Kidney (tissue), 14 donors: ENCODE data around the gene PRKD2. TPM values are rescaled to one million over a fixed set of nuclear protein-coding genes. Genes with fewer than 3 reads are reported as not detected.

ENCODE experiments used
- DNase-seq, 5 donors: peaks; one replicate each; pipeline ENCODE4 v3.0.0-alpha.2; 2013 to 2020
- FAIRE-seq: peaks from 2 replicates; lab custom pipeline; 2012; peaks lifted over from hg19 to GRCh38; lab: Jason Lieb, UNC
- H3K27ac ChIP-seq, 2 donors: one replicate each; pipeline ENCODE4 v1.7.0; 2013; ENCODE audit warnings: low read depth in 2 of 2, low read length in 2 of 2, inconsistent platforms in 1 of 2
- H3K27me3 ChIP-seq: one replicate; pipeline ENCODE4 v1.7.1; 2013; ENCODE audit warnings: low read length, inconsistent platforms; ENCODE audit not compliant: control insufficient read depth, insufficient read depth
- H3K36me3 ChIP-seq, 3 donors: one replicate each; pipeline versions ENCODE4 v1.7.0 to v1.7.1; 2013; ENCODE audit warnings: low read length in 3 of 3, control low read depth in 1 of 3, inconsistent platforms in 1 of 3; ENCODE audit not compliant: insufficient read depth in 3 of 3, control insufficient read depth in 2 of 3
- H3K4me1 ChIP-seq, 3 donors: one replicate each; pipeline versions ENCODE4 v1.7.0 to v1.7.1; 2013; ENCODE audit warnings: low read length in 3 of 3, inconsistent platforms in 1 of 3, low read depth in 1 of 3; ENCODE audit not compliant: control insufficient read depth in 2 of 3, insufficient read depth in 2 of 3
- H3K4me3 ChIP-seq, 3 donors: one replicate each; pipeline versions ENCODE4 v1.7.0 to v1.8.1; 2013; ENCODE audit warnings: low read length in 3 of 3, control low read depth in 1 of 3, inconsistent platforms in 1 of 3
- H3K9ac ChIP-seq, 3 donors: one replicate each; pipeline versions ENCODE4 v1.7.0 to v1.7.1; 2013; ENCODE audit warnings: low read length in 3 of 3, control low read depth in 1 of 3, inconsistent platforms in 1 of 3
- H3K9me3 ChIP-seq, 3 donors: one replicate each; pipeline versions ENCODE4 v1.7.0 to v1.7.1; 2013; ENCODE audit warnings: low read length in 3 of 3, control low read depth in 1 of 3, inconsistent platforms in 1 of 3; ENCODE audit not compliant: control insufficient read depth in 2 of 3, insufficient read depth in 1 of 3
- CTCF ChIP-seq: IDR thresholded peaks from 3 replicates; pipeline ENCODE4 v1.5.1; 2012; ENCODE audit warnings: mild to moderate bottlenecking, moderate library complexity, borderline replicate concordance; ENCODE audit not compliant: insufficient read depth; ENCODE audit errors: extremely low read depth
- intact Hi-C: fragments of 100-400 bp; cut with DNase I; formaldehyde crosslinking; loops from one replicate; pipeline ENCODE4 v1.11.1; 2022
- polyA plus RNA-seq: library from polyadenylated mRNA; stranded (reverse); fragments of 350-450 nt; fragmentation: Illumina TruSeq; extraction: RNeasy Lipid Tissue Mini Kit (QIAGEN cat#74804); gene quantifications from one replicate; pipeline ENCODE4 v1.2.3, GENCODE V29; 2014; ENCODE audit warnings: low read depth, low replicate concordance; ENCODE audit not compliant: insufficient read depth
- total RNA-seq: library from RNA; stranded (reverse); fragmentation: NEBNext Ultra II Directional; extraction: Animal tissue kit (Norgen Biotek cat#: 25700); gene quantifications from one replicate; pipeline ENCODE4 v1.2.1, GENCODE V29; 2021
- donor health status: control.
- donor health status: control.
- donor health status: control.
- donor health status: control.
- donor health status: control.
- donor health status: DM: yes; HTN: yes; CAD: no.
- donor health status: Normal renal cell carcinoma (clear cell type).

The PRKD2 gene
- total and polyA plus RNA-seq, 2 donors from 2014 or later, result 26.7 to 69.8 TPM

- H3K4me3 ChIP-seq, result no peak overlapping the region
- no peak overlapping the region for H3K9ac ChIP-seq
- peaks cover 0 to 61% (median 37%) of the 10 kb centered on the region in 3 donors for H3K36me3 ChIP-seq
- no peaks in the 10 kb centered on the region for H3K9me3 ChIP-seq
- DNase-seq, result peak in 1 of 5 donors; percentile 59
- H3K27me3 ChIP-seq, result no peaks in the 10 kb centered on the region
- no peak overlapping the region for H3K27ac ChIP-seq
- no peak for FAIRE-seq
- intact Hi-C loops, result no loop called here
- peaks cover 0 to 10% (median 0%) of the 10 kb centered on the region in 3 donors for H3K4me1 ChIP-seq
- no peak for TF ChIP-seq CTCF
These were observed 9.6 kb upstream of the PRKD2 start for GRCh38 chr19:46726551-46726950.

GRCh38 chr19:46725859-46726393, 9.0 kb upstream of the PRKD2 start:
- Histone ChIP-seq H3K9me3 (no peaks in the 10 kb centered on the region), H3K9ac (no peak overlapping the region), H3K36me3 (peaks cover 0 to 61% (median 34%) of the 10 kb centered on the region in 3 donors), H3K27me3 (no peaks in the 10 kb centered on the region), H3K4me3 (no peak overlapping the region), H3K27ac (no peak overlapping the region), H3K4me1 (peaks cover 0 to 7% (median 0%) of the 10 kb centered on the region in 3 donors)
- no peak for TF ChIP-seq CTCF
- intact Hi-C loops, result no loop called here
- FAIRE-seq (no peak), DNase-seq (peak in 1 of 5 donors; percentile 46)

GRCh38 chr19:46725036-46725820, 8.3 kb upstream of the PRKD2 start:
- H3K27ac ChIP-seq, result no peak overlapping the region
- DNase-seq (peak in 1 of 5 donors; percentile 68), FAIRE-seq (no peak)
- TF ChIP-seq CTCF, result no peak
- peaks cover 0 to 7% (median 0%) of the 10 kb centered on the region in 3 donors for H3K4me1 ChIP-seq
- H3K27me3 ChIP-seq, result no peaks in the 10 kb centered on the region
- H3K9me3 ChIP-seq, result no peaks in the 10 kb centered on the region
- peaks cover 0 to 62% (median 29%) of the 10 kb centered on the region in 3 donors for H3K36me3 ChIP-seq
- intact Hi-C loops, result no loop called here
- no peak overlapping the region for H3K4me3 ChIP-seq
- no peak overlapping the region for H3K9ac ChIP-seq
